ENCODE results near the gene HTT-AS. TPM values are rescaled to one million over a fixed set of nuclear protein-coding genes. Genes with fewer than 3 reads are reported as not detected.

Gene HTT-AS
- total and polyA plus RNA-seq, 2 of the 8 experiments (the other 6 are each of a cell fraction or from before 2014, with no cell fraction given) = not detected

GRCh38 chr4:3065551-3065950 lies 8.8 kb downstream of the HTT-AS start:
- H3K4me1 ChIP-seq (replicated peaks in 1 of 4; ENCODE audit: control insufficient read depth in 3 of 4, insufficient read depth in 4 of 4, low read length in 3 of 4) = no peaks in the 10 kb centered on the region
- no peak overlapping the region for H2AFZ ChIP-seq (ENCODE audit: low read length)
- H2BK20ac ChIP-seq (ENCODE audit: low read length) = no peak overlapping the region
- H3K18ac ChIP-seq (ENCODE audit: extremely low read depth, low read length) = no peak overlapping the region
- no peak overlapping the region for H3K9ac ChIP-seq (replicated peaks in 1 of 4; ENCODE audit: extremely low read depth in 1 of 4, low read depth in 3 of 4, low read length in 3 of 4)
- H4K8ac ChIP-seq (ENCODE audit: extremely low read depth, insufficient read depth, low read length) = no peak overlapping the region
- H3K4me2 ChIP-seq (ENCODE audit: insufficient read depth in 1 of 2, low read depth in 2 of 2, low read length in 2 of 2) = no peak overlapping the region
- no peak overlapping the region for H2BK12ac ChIP-seq (ENCODE audit: low read depth, low read length)
- H3K9me3 ChIP-seq (ENCODE audit: insufficient read depth in 2 of 2, low read depth in 1 of 2, low read length in 1 of 2) = no peaks in the 10 kb centered on the region; a peak in 1 of 4 replicates
- H2AK5ac ChIP-seq (ENCODE audit: low read depth, low read length) = no peak overlapping the region
- no peaks in the 10 kb centered on the region for H3K27me3 ChIP-seq (replicated peaks in 1 of 4; ENCODE audit: control insufficient read depth in 3 of 4, extremely low read depth in 1 of 4, insufficient read depth in 3 of 4, low read length in 3 of 4)
- no peak overlapping the region for H2BK5ac ChIP-seq (ENCODE audit: low read depth, low read length)
- WGBS, 2 experiments (ENCODE audit: extremely low coverage in 1 of 2, insufficient coverage in 1 of 2, insufficient read length in 1 of 2, insufficient replicate concordance in 2 of 2, low coverage in 1 of 2, low lambda C conversion rate in 2 of 2, missing lambda C conversion rate in 1 of 2) = 92% methylated on average over 3 of the region's 3 CpGs; no CpG with 5 or more reads in 1 of the 2 experiments
- no peak overlapping the region for H3K23ac ChIP-seq (ENCODE audit: insufficient read length)
- no peak overlapping the region for H3K27ac ChIP-seq (ENCODE audit: low read depth, low read length)
- ChIA-PET POLR2A (ENCODE audit: partially characterized antibody) (interaction anchor here (1.0 kb wide), 1 partner anchor 10 kb away, joined by 3 read pairs; no protein-coding TSS in a partner anchor), CTCF (ENCODE audit: partially characterized antibody) (interaction anchor here (0.6 to 1.1 kb wide), 2 partner anchors 13 to 389 kb away, joined by 3 to 4 read pairs; no protein-coding TSS in a partner anchor)
- FAIRE-seq (no peak), DNase-seq (ENCODE audit: low read depth in 1 of 2, low spot score in 2 of 2) (no peak)
- no peak overlapping the region for H4K91ac ChIP-seq (replicated peaks; ENCODE audit: insufficient read length, low read length)
- H3K56ac ChIP-seq (replicated peaks; ENCODE audit: insufficient read length, low read depth, low read length) = no peak overlapping the region
- no peaks in the 10 kb centered on the region for H4K20me1 ChIP-seq (replicated peaks in 1 of 2; ENCODE audit: control insufficient read depth in 1 of 2, insufficient read depth in 2 of 2, low read length in 2 of 2)
- no peaks in the 10 kb centered on the region for H3K79me2 ChIP-seq (ENCODE audit: control insufficient read depth in 1 of 2, insufficient read depth in 2 of 2, low read length in 2 of 2)
- no peaks in the 10 kb centered on the region for H3K79me1 ChIP-seq (ENCODE audit: low read depth, low read length)
- no peaks in the 10 kb centered on the region for H3K23me2 ChIP-seq (ENCODE audit: low read depth, low read length)
- no peak overlapping the region for H4K5ac ChIP-seq (ENCODE audit: insufficient read length, low read depth, low read length)
- no peak overlapping the region for H2BK15ac ChIP-seq (ENCODE audit: low read length)
- no peak overlapping the region for H3K4me3 ChIP-seq (ENCODE audit: extremely low read depth in 1 of 4, insufficient read depth in 2 of 4, low read depth in 3 of 4, low read length in 4 of 4)
- H3K4ac ChIP-seq (replicated peaks; ENCODE audit: insufficient read length, low read depth, low read length) = no peak overlapping the region
- H3K36me3 ChIP-seq (ENCODE audit: control insufficient read depth in 2 of 4, insufficient read depth in 4 of 4, low read length in 3 of 4) = no peaks in the 10 kb centered on the region
- no peak overlapping the region for H2BK120ac ChIP-seq (replicated peaks; ENCODE audit: low read depth, low read length)
- H3K14ac ChIP-seq (ENCODE audit: insufficient read length) = no peak overlapping the region
- no peak for TF ChIP-seq NANOG (IDR thresholded peaks at IDR 0.05; ENCODE audit: insufficient read depth, low read depth, low read length, poor library complexity, severe bottlenecking)
- no peak for TF ChIP-seq CTCF (IDR thresholded peaks at IDR 0.05; ENCODE audit: control extremely low read depth in 1 of 3, insufficient read depth in 1 of 3, low read depth in 1 of 3, low read length in 3 of 3)
- no peak for TF ChIP-seq EP300 (IDR thresholded peaks at IDR 0.05; ENCODE audit: borderline replicate concordance in 1 of 2, low read depth in 2 of 2, low read length in 2 of 2)
- no peak for TF ChIP-seq KDM1A (IDR thresholded peaks at IDR 0.05; ENCODE audit: borderline replicate concordance, low read length)
- TF ChIP-seq E2F6 (IDR thresholded peaks at IDR 0.05) = no peak
- TF ChIP-seq EGR1 (IDR thresholded peaks at IDR 0.05; ENCODE audit: borderline replicate concordance, low read depth, low read length) = no peak
- no peak for TF ChIP-seq RAD21 (IDR thresholded peaks at IDR 0.05 in 1 of 2, conservative IDR thresholded peaks at IDR 0.05 in 1 of 2; ENCODE audit: low read depth in 2 of 2, low read length in 2 of 2)
